Lower leg skin (tissue), 4 donors: ENCODE measurements around the gene ADAM10. TPM values are rescaled to one million over a fixed set of nuclear protein-coding genes. Genes with fewer than 3 reads are reported as not detected.

Experiments used
- DNase-seq, 2 donors: peaks; one replicate each; pipeline ENCODE4 v3.0.0-alpha.2; 2019; ENCODE audit warnings: low spot score in 2 of 2
- H3K4me3 ChIP-seq: fragments of 200-600 bp; sonication (generic); 2 replicates; pipeline ENCODE4 v1.5.1; 2017; ENCODE audit warnings: mild to moderate bottlenecking, low read depth; ENCODE audit not compliant: poor library complexity, severe bottlenecking
- CTCF ChIP-seq, 3 donors: fragments of 450-650 bp; IDR thresholded peaks; one replicate each; pipeline ENCODE4 v1.5.1; 2016; ENCODE audit warnings: antibody characterized with exemption in 3 of 3, mild to moderate bottlenecking in 3 of 3, moderate library complexity in 2 of 3
- POLR2A ChIP-seq, 2 donors: fragments of 450-650 bp; IDR thresholded peaks; one replicate each; pipeline ENCODE4 v1.6.1; 2016 to 2017; ENCODE audit warnings: antibody characterized with exemption in 2 of 2, mild to moderate bottlenecking in 1 of 2, moderate library complexity in 1 of 2
- WGBS, 2 donors: methylation state at CpG; one replicate each; pipeline ENCODE4 v1.1.5; 2018; 5-methylcytosine and 5-hydroxymethylcytosine counted together
- intact Hi-C: fragments of 100-400 bp; cut with DNase I; formaldehyde crosslinking; loops from one replicate; pipeline ENCODE4 v1.15.0; 2023; ENCODE audit warnings: low total_unique reads
- total RNA-seq, 4 donors: library from RNA; depleted of rRNA; stranded (reverse); fragments of >200 nt; gene quantifications; one replicate each; pipeline ENCODE4 v1.1.0, GENCODE V29; 2016

Gene ADAM10
- total RNA-seq, 4 donors from 2014 or later, result 40.4 to 45.1 (median 44.5) TPM

- TF ChIP-seq POLR2A (IDR thresholded peaks at IDR 0.05) (no peak), CTCF (IDR thresholded peaks at IDR 0.05) (no peak)
- no peak for DNase-seq
- intact Hi-C loops, result no loop called here
- H3K4me3 ChIP-seq, result no peak overlapping the region
Measured at GRCh38 chr15:58650102-58650501, 99.4 kb downstream of the ADAM10 start.

GRCh38 chr15:58649175-58649574 is 100.3 kb downstream of the ADAM10 start:
- intact Hi-C loops, result no loop called here
- no peak overlapping the region for H3K4me3 ChIP-seq
- WGBS, 2 donors, result 98 to 99% methylated on average over 2 of the region's 2 CpGs
- DNase-seq, result no peak
- no peak for TF ChIP-seq POLR2A (IDR thresholded peaks at IDR 0.05)
- no peak for TF ChIP-seq CTCF (IDR thresholded peaks at IDR 0.05)

- no peak overlapping the region for H3K4me3 ChIP-seq
- TF ChIP-seq CTCF (IDR thresholded peaks at IDR 0.05), result no peak
- TF ChIP-seq POLR2A (IDR thresholded peaks at IDR 0.05), result no peak
- no peak for DNase-seq
- WGBS, 2 donors, result 88 to 90% methylated on average over 5 of the region's 5 CpGs
- intact Hi-C loops, result no loop called here
Measured at GRCh38 chr15:58643996-58644395, 105.5 kb downstream of the ADAM10 start.

- no peak overlapping the region for H3K4me3 ChIP-seq
- intact Hi-C loops, result no loop called here
- no peak for DNase-seq
- TF ChIP-seq CTCF (IDR thresholded peaks at IDR 0.05) (no peak), POLR2A (IDR thresholded peaks at IDR 0.05) (no peak)
- WGBS, 2 donors, result 78 to 80% methylated on average over 4 of the region's 4 CpGs
Measured at GRCh38 chr15:58641660-58642059, 107.8 kb downstream of the ADAM10 start.

GRCh38 chr15:58639992-58640391 is 109.5 kb downstream of the ADAM10 start:
- no peak for DNase-seq
- H3K4me3 ChIP-seq, result no peak overlapping the region
- intact Hi-C loops, result no loop called here
- WGBS, 2 donors, result 95 to 100% methylated on average over 1 of the region's 1 CpG
- TF ChIP-seq POLR2A (IDR thresholded peaks at IDR 0.05) (no peak), CTCF (IDR thresholded peaks at IDR 0.05) (no peak)

- intact Hi-C loops, result no loop called here
- TF ChIP-seq CTCF (IDR thresholded peaks at IDR 0.05) (no peak), POLR2A (IDR thresholded peaks at IDR 0.05) (no peak)
- no peak for DNase-seq
- 88 to 93% methylated on average over 2 of the region's 2 CpGs for WGBS, 2 donors
- H3K4me3 ChIP-seq, result no peak overlapping the region
Measured at GRCh38 chr15:58639002-58639756, 110.3 kb downstream of the ADAM10 start.
